SK-N-SH treated with all-trans-retinoic acid at 6 μM for 48 hours (cell line): Measurements from ENCODE around the gene C2orf72.

Experiments used
- ATAC-seq: fragments of 200-7000 bp; cut with Tn5 transposase; 3 replicates; pipeline ENCODE4 v1.9.1; 2020; ENCODE audit warnings: mild to moderate bottlenecking, moderate library complexity
- ARNTL ChIP-seq: fragments of 450-650 bp; formaldehyde crosslinking; IDR thresholded peaks from 2 replicates; pipeline ENCODE4 v1.5.0; 2020; ENCODE audit warnings: low read depth, mild to moderate bottlenecking, moderate library complexity, borderline replicate concordance
- BACH2 ChIP-seq: fragments of 250-450 bp; sonication (Bioruptor Pico); IDR thresholded peaks from 2 replicates; pipeline ENCODE4 v1.9.0; 2021; ENCODE audit warnings: mild to moderate bottlenecking, borderline replicate concordance
- CSRNP3 ChIP-seq: fragments of 250-450 bp; sonication (Bioruptor Pico); IDR thresholded peaks from 2 replicates; pipeline ENCODE4 v1.5.1; 2021; ENCODE audit warnings: mild to moderate bottlenecking, moderate library complexity
- ESRRG ChIP-seq: fragments of 250-450 bp; sonication (Bioruptor Pico); IDR thresholded peaks from 2 replicates; pipeline ENCODE4 v1.6.1; 2021; ENCODE audit warnings: mild to moderate bottlenecking
- GLIS3 ChIP-seq: fragments of 250-450 bp; sonication (Bioruptor Pico); IDR thresholded peaks from 2 replicates; pipeline ENCODE4 v1.5.0; 2020; ENCODE audit warnings: mild to moderate bottlenecking, moderate library complexity
- ISL1 ChIP-seq: fragments of 250-450 bp; sonication (Bioruptor Pico); IDR thresholded peaks from 2 replicates; pipeline ENCODE4 v2.1.2; 2022; ENCODE audit warnings: mild to moderate bottlenecking, moderate library complexity
- OSR1 ChIP-seq: fragments of 250-450 bp; sonication (Bioruptor Pico); IDR thresholded peaks from 2 replicates; pipeline ENCODE4 v1.8.0; 2022; ENCODE audit warnings: moderate library complexity, mild to moderate bottlenecking, inconsistent platforms
- PATZ1 ChIP-seq: fragments of 250-450 bp; sonication (Bioruptor Pico); IDR thresholded peaks from 2 replicates; pipeline ENCODE4 v1.8.0; 2020; ENCODE audit warnings: mild to moderate bottlenecking, moderate library complexity, borderline replicate concordance
- SNAI2 ChIP-seq: fragments of 250-450 bp; sonication (Bioruptor Pico); IDR thresholded peaks from 2 replicates; pipeline ENCODE4 v1.5.0; 2020; ENCODE audit warnings: mild to moderate bottlenecking, moderate library complexity
- TCF4 ChIP-seq: fragments of 250-450 bp; sonication (Bioruptor Pico); IDR thresholded peaks from 2 replicates; pipeline ENCODE4 v1.8.0; 2021; ENCODE audit warnings: mild to moderate bottlenecking, moderate library complexity, borderline replicate concordance
- TSHZ2 ChIP-seq: fragments of 250-450 bp; sonication (Bioruptor Pico); IDR thresholded peaks from 2 replicates; pipeline ENCODE4 v1.5.0; 2020; ENCODE audit warnings: mild to moderate bottlenecking, moderate library complexity
- ZFP3 ChIP-seq: fragments of 250-450 bp; sonication (Bioruptor Pico); IDR thresholded peaks from 2 replicates; pipeline ENCODE4 v1.5.0; 2020; ENCODE audit warnings: mild to moderate bottlenecking, moderate library complexity
- ZFP30 ChIP-seq: fragments of 450-650 bp; formaldehyde crosslinking; IDR thresholded peaks from 2 replicates; pipeline ENCODE4 v1.5.0; 2022; ENCODE audit warnings: mild to moderate bottlenecking, moderate library complexity
- ZNF565 ChIP-seq: fragments of 450-650 bp; formaldehyde crosslinking; conservative IDR thresholded peaks from 2 replicates; pipeline ENCODE4 v1.5.0; 2020; ENCODE audit warnings: low read depth, mild to moderate bottlenecking, moderate library complexity
- ZNF70 ChIP-seq: fragments of 450-650 bp; formaldehyde crosslinking; IDR thresholded peaks from 2 replicates; pipeline ENCODE4 v1.5.0; 2020; ENCODE audit warnings: mild to moderate bottlenecking, moderate library complexity
- ZNF8 ChIP-seq: fragments of 450-650 bp; formaldehyde crosslinking; IDR thresholded peaks from 2 replicates; pipeline ENCODE4 v1.5.0; 2020; ENCODE audit warnings: mild to moderate bottlenecking, moderate library complexity
- TF ChIP-seq, protein P1 (sequence below): fragments of 250-450 bp; sonication (Bioruptor Pico); IDR thresholded peaks from 2 replicates; pipeline ENCODE4 v1.8.0; 2021; ENCODE audit warnings: low read depth, mild to moderate bottlenecking, moderate library complexity, borderline replicate concordance
- TF ChIP-seq, protein P2 (sequence below): fragments of 250-450 bp; sonication (Bioruptor Pico); IDR thresholded peaks from 2 replicates; pipeline ENCODE4 v1.5.1; 2020; ENCODE audit warnings: low read depth, mild to moderate bottlenecking, moderate library complexity

The C2orf72 gene

DNA sequence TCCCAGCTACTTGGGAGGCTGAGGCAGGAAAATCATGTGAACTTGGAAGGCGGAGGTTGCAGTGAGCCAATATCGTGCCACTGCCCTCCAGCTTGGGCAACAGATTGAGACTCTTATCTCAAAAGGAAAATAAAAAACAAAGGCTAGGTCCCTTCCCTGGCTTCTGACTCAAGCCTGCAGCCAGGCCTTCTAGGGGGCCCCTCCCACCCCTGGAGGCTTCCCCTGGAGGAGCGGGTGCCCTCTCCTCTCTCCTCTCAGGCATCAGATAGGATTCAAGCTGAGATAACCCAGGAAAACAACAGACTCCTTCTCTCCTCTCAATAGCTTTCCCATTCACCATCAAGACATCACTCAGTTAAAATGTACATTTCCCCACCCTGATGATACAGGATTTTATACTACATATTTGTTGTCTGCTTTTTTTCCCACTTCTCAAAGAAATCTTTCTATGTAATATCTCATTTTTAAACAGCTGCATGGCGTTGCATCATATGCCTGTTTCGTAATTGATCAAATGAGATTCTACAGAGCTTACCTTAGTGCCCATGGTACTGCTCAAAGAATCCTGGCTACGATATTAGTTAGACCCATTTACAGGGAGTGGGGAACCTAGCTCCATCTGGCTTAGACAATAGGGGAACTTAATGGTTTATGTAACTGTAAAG, 20.6 kb upstream of the C2orf72 start:
- TF ChIP-seq BACH2 (CRISPR knock-in tag) (no peak), ARNTL (no peak), GLIS3 (CRISPR knock-in tag) (no peak), ZFP3 (CRISPR knock-in tag) (no peak), SNAI2 (CRISPR knock-in tag) (no peak), ZNF8 (CRISPR knock-in tag) (no peak)
- TF ChIP-seq, protein P1, sequence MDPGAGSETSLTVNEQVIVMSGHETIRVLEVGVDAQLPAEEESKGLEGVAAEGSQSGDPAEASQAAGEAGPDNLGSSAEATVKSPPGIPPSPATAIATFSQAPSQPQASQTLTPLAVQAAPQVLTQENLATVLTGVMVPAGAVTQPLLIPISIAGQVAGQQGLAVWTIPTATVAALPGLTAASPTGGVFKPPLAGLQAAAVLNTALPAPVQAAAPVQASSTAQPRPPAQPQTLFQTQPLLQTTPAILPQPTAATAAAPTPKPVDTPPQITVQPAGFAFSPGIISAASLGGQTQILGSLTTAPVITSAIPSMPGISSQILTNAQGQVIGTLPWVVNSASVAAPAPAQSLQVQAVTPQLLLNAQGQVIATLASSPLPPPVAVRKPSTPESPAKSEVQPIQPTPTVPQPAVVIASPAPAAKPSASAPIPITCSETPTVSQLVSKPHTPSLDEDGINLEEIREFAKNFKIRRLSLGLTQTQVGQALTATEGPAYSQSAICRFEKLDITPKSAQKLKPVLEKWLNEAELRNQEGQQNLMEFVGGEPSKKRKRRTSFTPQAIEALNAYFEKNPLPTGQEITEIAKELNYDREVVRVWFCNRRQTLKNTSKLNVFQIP (CRISPR knock-in tag), result no peak
- TF ChIP-seq, protein P2, sequence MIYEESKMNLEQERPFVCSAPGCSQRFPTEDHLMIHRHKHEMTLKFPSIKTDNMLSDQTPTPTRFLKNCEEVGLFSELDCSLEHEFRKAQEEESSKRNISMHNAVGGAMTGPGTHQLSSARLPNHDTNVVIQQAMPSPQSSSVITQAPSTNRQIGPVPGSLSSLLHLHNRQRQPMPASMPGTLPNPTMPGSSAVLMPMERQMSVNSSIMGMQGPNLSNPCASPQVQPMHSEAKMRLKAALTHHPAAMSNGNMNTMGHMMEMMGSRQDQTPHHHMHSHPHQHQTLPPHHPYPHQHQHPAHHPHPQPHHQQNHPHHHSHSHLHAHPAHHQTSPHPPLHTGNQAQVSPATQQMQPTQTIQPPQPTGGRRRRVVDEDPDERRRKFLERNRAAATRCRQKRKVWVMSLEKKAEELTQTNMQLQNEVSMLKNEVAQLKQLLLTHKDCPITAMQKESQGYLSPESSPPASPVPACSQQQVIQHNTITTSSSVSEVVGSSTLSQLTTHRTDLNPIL (CRISPR knock-in tag), result no peak
- ATAC-seq, result no peak

DNA sequence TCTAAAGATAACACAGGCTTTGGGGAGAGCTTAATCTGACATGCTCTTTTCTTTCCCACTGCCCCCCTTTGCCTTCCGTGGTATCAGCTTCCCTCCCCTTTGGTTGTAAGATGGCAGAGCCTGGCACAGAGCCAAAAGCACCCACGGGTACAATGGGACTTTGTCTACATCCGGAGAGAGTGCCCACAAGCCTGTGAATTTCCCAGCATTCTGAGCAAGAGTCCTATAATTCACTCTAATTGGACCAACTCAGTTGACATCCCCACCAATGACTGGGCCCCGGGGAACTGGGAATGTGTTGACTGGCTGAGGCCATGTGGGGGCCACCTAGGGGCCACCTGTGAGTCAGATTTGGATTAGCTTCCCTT, 20.1 kb upstream of the C2orf72 start:
- no peak for ATAC-seq
- TF ChIP-seq TCF4 (CRISPR knock-in tag) (no peak), ISL1 (CRISPR knock-in tag) (no peak), TSHZ2 (no peak), ESRRG (CRISPR knock-in tag) (no peak), BACH2 (CRISPR knock-in tag) (no peak), OSR1 (CRISPR knock-in tag) (no peak), SNAI2 (CRISPR knock-in tag) (no peak), ARNTL (no peak), CSRNP3 (no peak), ZFP3 (CRISPR knock-in tag) (no peak), ZNF8 (CRISPR knock-in tag) (no peak), GLIS3 (CRISPR knock-in tag) (no peak)
- TF ChIP-seq, protein P1 (CRISPR knock-in tag), result no peak

GRCh38 chr2:231018184-231018583, 19.1 kb upstream of the C2orf72 start:
- no peak for ATAC-seq
- TF ChIP-seq, protein P2 (CRISPR knock-in tag), result no peak
- no peak for TF ChIP-seq ZNF70 (CRISPR knock-in tag)
- TF ChIP-seq PATZ1 (CRISPR knock-in tag), result no peak
- TF ChIP-seq ZNF565, result no peak
- no peak for TF ChIP-seq TCF4 (CRISPR knock-in tag)
- no peak for TF ChIP-seq ZNF8 (CRISPR knock-in tag)
- no peak for TF ChIP-seq ZFP30
- no peak for TF ChIP-seq GLIS3 (CRISPR knock-in tag)
- TF ChIP-seq CSRNP3, result no peak
- TF ChIP-seq, protein P1 (CRISPR knock-in tag), result no peak
